K562 (cell line): ENCODE measurements around the gene SSBP2. TPM values are rescaled to one million over a fixed set of nuclear protein-coding genes. Genes with fewer than 3 reads are reported as not detected.

ENCODE experiments used
- ATAC-seq: fragments of 200-7000 bp; cut with Tn5 transposase; 3 replicates; pipeline ENCODE4 v1.9.1; 2020; ENCODE audit warnings: moderate library complexity
- BruUV-seq: library from RNA; stranded (reverse); fragments of 400-500 nt; replicated peaks from 2 replicates; lab custom pipeline; 2021; lab: Mats Ljungman, UMichigan
- CTCF ChIA-PET: fragments of 300-600 bp; formaldehyde crosslinking; extraction: SDS; loops from one replicate; lab custom pipeline; 2021; ENCODE audit warnings: low intra/inter-chr PET ratio; lab: Yijun Ruan, JAX
- POLR2A ChIA-PET: fragments of 300-600, 350-650 bp; sonication (Branson Sonifier 250); formaldehyde crosslinking; extraction: SDS; loops from one replicate; lab custom pipeline; 2021; ENCODE audit warnings: antibody characterized with exemption, inconsistent platforms; lab: Yijun Ruan, JAX
- DNase-seq, 4 experiments: peaks; one replicate each; pipeline versions ENCODE4 v3.0.0 to v3.0.0-alpha.2; 2011 to 2018; ENCODE audit warnings: low spot score in 3 of 4, mixed read lengths in 3 of 4; ENCODE audit errors: extremely low read depth in 1 of 4
- FAIRE-seq: peaks from 2 replicates; lab custom pipeline; 2011; peaks lifted over from hg19 to GRCh38; lab: Jason Lieb, UNC
- H2AFZ ChIP-seq: 2 replicates; pipeline ENCODE4 v1.6.0; 2011; ENCODE audit warnings: low read depth, low read length, control low read depth, inconsistent platforms
- H3K27ac ChIP-seq: fragments of 200-600 bp; 3 replicates; pipeline ENCODE4 v1.8.0; 2011; ENCODE audit warnings: low read depth, mild to moderate bottlenecking, control low read depth, inconsistent platforms, low read length, moderate library complexity, mixed read lengths; ENCODE audit errors: extremely low read depth
- H3K27me3 ChIP-seq, 2 experiments: fragments of 300-600 bp in 1 of 2; 2 replicates in 1 of 2; 3 replicates in 1 of 2; pipeline versions ENCODE4 v1.6.0 to v1.8.0; 2011; ENCODE audit warnings: inconsistent platforms in 2 of 2, low read length in 2 of 2, mild to moderate bottlenecking in 1 of 2, mixed read lengths in 1 of 2, moderate library complexity in 1 of 2; ENCODE audit not compliant: control insufficient read depth in 2 of 2, insufficient read depth in 2 of 2
- H3K36me3 ChIP-seq: fragments of 300-600 bp; 3 replicates; pipeline ENCODE4 v1.8.0; 2011; ENCODE audit warnings: mild to moderate bottlenecking, low read length, inconsistent platforms; ENCODE audit not compliant: control insufficient read depth, insufficient read depth
- H3K4me1 ChIP-seq, 2 experiments: fragments of 200-600 bp in 1 of 2; replicated peaks in 1 of 2; 2 replicates in 1 of 2; 3 replicates in 1 of 2; pipeline versions ENCODE4 v1.5.1 to v1.8.0; 2011; ENCODE audit warnings: inconsistent platforms in 2 of 2, low read length in 2 of 2, mild to moderate bottlenecking in 1 of 2, mixed read lengths in 1 of 2, moderate library complexity in 1 of 2; ENCODE audit not compliant: control insufficient read depth in 2 of 2, insufficient read depth in 2 of 2
- H3K4me2 ChIP-seq: 2 replicates; pipeline ENCODE4 v1.6.1; 2011; ENCODE audit warnings: low read length, control low read depth, inconsistent platforms, mixed read lengths; ENCODE audit not compliant: insufficient read depth
- H3K4me3 ChIP-seq: fragments of 200-600 bp; sonication (generic), shearing (Covaris generic); 2 replicates; pipeline ENCODE4 v1.5.1; 2016; ENCODE audit warnings: control low read depth, inconsistent platforms
- H3K79me2 ChIP-seq: fragments of 200-600 bp; 3 replicates; pipeline ENCODE4 v1.8.0; 2011; ENCODE audit warnings: low read length, inconsistent platforms; ENCODE audit not compliant: control insufficient read depth, insufficient read depth
- H3K9ac ChIP-seq, 2 experiments: 2 replicates each; pipeline versions ENCODE4 v1.6.0 to v1.6.1; 2011; ENCODE audit warnings: low read depth in 2 of 2, low read length in 2 of 2, control low read depth in 1 of 2, inconsistent platforms in 1 of 2, mild to moderate bottlenecking in 1 of 2, mixed read lengths in 1 of 2; ENCODE audit not compliant: insufficient read depth in 1 of 2
- H3K9me1 ChIP-seq: one replicate; pipeline ENCODE4 v1.6.0; 2011; ENCODE audit warnings: inconsistent platforms, mild to moderate bottlenecking, low read length, moderate library complexity; ENCODE audit not compliant: control insufficient read depth, insufficient read depth
- H3K9me3 ChIP-seq: replicated peaks from 2 replicates; pipeline ENCODE4 v1.5.1; 2011; ENCODE audit warnings: low read depth, low read length, inconsistent platforms; ENCODE audit not compliant: control insufficient read depth, insufficient read depth
- H4K20me1 ChIP-seq: replicated peaks from 2 replicates; pipeline ENCODE4 v1.6.1; 2011; ENCODE audit warnings: low read length, inconsistent platforms, mixed read lengths; ENCODE audit not compliant: control insufficient read depth, insufficient read depth
- ARNT ChIP-seq, 2 experiments: fragments of 450-650 bp; IDR thresholded peaks; 2 replicates each; pipeline ENCODE4 v1.6.1; 2016; ENCODE audit warnings: mild to moderate bottlenecking in 1 of 2
- ETS2 ChIP-seq: IDR thresholded peaks from 2 replicates; pipeline ENCODE4 v1.6.1; 2016; ENCODE audit warnings: borderline replicate concordance, missing genetic modification characterization, mild to moderate bottlenecking, moderate library complexity, missing compliant biosample characterization; ENCODE audit not compliant: poor library complexity, severe bottlenecking
- GTF2F1 ChIP-seq: IDR thresholded peaks from 2 replicates; pipeline ENCODE4 v1.6.1; 2011; ENCODE audit warnings: low read depth, low read length, improper control_type of control experiment
- HDAC1 ChIP-seq, 2 experiments: fragments of 450-650 bp; IDR thresholded peaks; 2 replicates each; pipeline ENCODE4 v1.6.1; 2016 to 2017; ENCODE audit warnings: inconsistent platforms in 1 of 2, mild to moderate bottlenecking in 1 of 2, moderate library complexity in 1 of 2
- KLF10 ChIP-seq: fragments of 250-450 bp; sonication (Bioruptor Pico); IDR thresholded peaks from 2 replicates; pipeline ENCODE4 v1.6.1; 2021; ENCODE audit warnings: matching md5 sums
- MIER1 ChIP-seq: fragments of 450-650 bp; IDR thresholded peaks from 2 replicates; pipeline ENCODE4 v1.6.1; 2016; ENCODE audit warnings: antibody characterized with exemption, mild to moderate bottlenecking, low read depth
- RAD51 ChIP-seq: fragments of 450-650 bp; IDR thresholded peaks from 2 replicates; pipeline ENCODE4 v1.7.1; 2016; ENCODE audit warnings: low read depth, mild to moderate bottlenecking, borderline replicate concordance
- SP2 ChIP-seq: IDR thresholded peaks from 2 replicates; pipeline ENCODE4 v1.6.1; 2011; ENCODE audit warnings: mild to moderate bottlenecking, low read depth, low read length, moderate library complexity; ENCODE audit not compliant: poor library complexity, severe bottlenecking; ENCODE audit errors: extremely low read depth
- UBTF ChIP-seq, 2 experiments: IDR thresholded peaks; 2 replicates each; pipeline ENCODE4 v1.6.1; 2012; ENCODE audit warnings: improper control_type of control experiment in 2 of 2, low read depth in 2 of 2, low read length in 2 of 2, borderline replicate concordance in 1 of 2
- ZNF197 ChIP-seq: fragments of 200-800 bp; sonication (Bioruptor generic); IDR thresholded peaks from 2 replicates; pipeline ENCODE4 v1.6.1; 2016; ENCODE audit warnings: low read depth, missing genetic modification characterization, missing compliant biosample characterization
- ZNF212 ChIP-seq: fragments of 450-650 bp; formaldehyde crosslinking; IDR thresholded peaks from 2 replicates; pipeline ENCODE4 v1.4.0; 2020; ENCODE audit warnings: mild to moderate bottlenecking
- WGBS: fragments of 100-300 bp; shearing (Covaris generic); methylation state at CpG from one replicate; pipeline ENCODE4 v1.1.6; 2016; ENCODE audit warnings: low coverage, mixed read lengths; ENCODE audit not compliant: insufficient coverage; ENCODE audit errors: missing lambda C conversion rate; 5-methylcytosine and 5-hydroxymethylcytosine counted together
- in situ Hi-C: fragments of 300-500 bp; cut with MboI; formaldehyde crosslinking; loops from 4 replicates; pipeline ENCODE4 v1.15.0; 2018; ENCODE audit warnings: inconsistent platforms, mixed read lengths
- intact Hi-C: fragments of 100-400 bp; cut with micrococcal nuclease; formaldehyde crosslinking; loops from 2 replicates; pipeline ENCODE4 v1.14.2; 2022
- polyA plus RNA-seq, 8 experiments: library from polyadenylated mRNA; depleted of rRNA in 4 of 8; stranded (reverse) in 5 of 8; unstranded in 3 of 8; fragments of >200 nt; fragmentation: Nextera tagmentation in 2 of 8; fragmentation: Illumina TruSeq in 1 of 8; extraction: Ambion mirVana in 2 of 8; extraction: Trizol in 1 of 8; gene quantifications; 2 replicates each; pipeline versions ENCODE4 v1.2.1 to v1.2.3, GENCODE V29; 2011 to 2014; ENCODE audit warnings: inconsistent platforms in 1 of 8, missing spikeins in 1 of 8
- total RNA-seq, 7 experiments: library from RNA; depleted of rRNA in 6 of 7; stranded (reverse); fragments of >200 nt in 6 of 7; fragmentation: Illumina TruSeq in 2 of 7; extraction: Trizol in 2 of 7; gene quantifications; 2 replicates each; pipeline versions ENCODE4 v1.2.1 to v1.2.3, GENCODE V29; 2011 to 2021; ENCODE audit warnings: low replicate concordance in 1 of 7
- TF ChIP-seq, protein P1 (sequence below): sonication (generic); formaldehyde crosslinking; IDR thresholded peaks from 2 replicates; pipeline ENCODE4 v1.8.1; 2023; ENCODE audit warnings: missing genetic modification reagents, mild to moderate bottlenecking, borderline replicate concordance
- TF ChIP-seq, protein P2 (sequence below): sonication (generic); formaldehyde crosslinking; IDR thresholded peaks from 2 replicates; pipeline ENCODE4 v1.8.0; 2022; ENCODE audit warnings: mild to moderate bottlenecking, low read depth, missing genetic modification reagents

SSBP2 gene
- total and polyA plus RNA-seq, 9 of the 15 experiments (the other 6 are each of a cell fraction or from before 2014, with no cell fraction given), result 22.3 to 133 (median 42.1) TPM

- no peak for TF ChIP-seq KLF10 (CRISPR knock-in tag)
- no peak for TF ChIP-seq ETS2 (tag)
- no peak for TF ChIP-seq ZNF212 (CRISPR knock-in tag)
- TF ChIP-seq, protein P1, sequence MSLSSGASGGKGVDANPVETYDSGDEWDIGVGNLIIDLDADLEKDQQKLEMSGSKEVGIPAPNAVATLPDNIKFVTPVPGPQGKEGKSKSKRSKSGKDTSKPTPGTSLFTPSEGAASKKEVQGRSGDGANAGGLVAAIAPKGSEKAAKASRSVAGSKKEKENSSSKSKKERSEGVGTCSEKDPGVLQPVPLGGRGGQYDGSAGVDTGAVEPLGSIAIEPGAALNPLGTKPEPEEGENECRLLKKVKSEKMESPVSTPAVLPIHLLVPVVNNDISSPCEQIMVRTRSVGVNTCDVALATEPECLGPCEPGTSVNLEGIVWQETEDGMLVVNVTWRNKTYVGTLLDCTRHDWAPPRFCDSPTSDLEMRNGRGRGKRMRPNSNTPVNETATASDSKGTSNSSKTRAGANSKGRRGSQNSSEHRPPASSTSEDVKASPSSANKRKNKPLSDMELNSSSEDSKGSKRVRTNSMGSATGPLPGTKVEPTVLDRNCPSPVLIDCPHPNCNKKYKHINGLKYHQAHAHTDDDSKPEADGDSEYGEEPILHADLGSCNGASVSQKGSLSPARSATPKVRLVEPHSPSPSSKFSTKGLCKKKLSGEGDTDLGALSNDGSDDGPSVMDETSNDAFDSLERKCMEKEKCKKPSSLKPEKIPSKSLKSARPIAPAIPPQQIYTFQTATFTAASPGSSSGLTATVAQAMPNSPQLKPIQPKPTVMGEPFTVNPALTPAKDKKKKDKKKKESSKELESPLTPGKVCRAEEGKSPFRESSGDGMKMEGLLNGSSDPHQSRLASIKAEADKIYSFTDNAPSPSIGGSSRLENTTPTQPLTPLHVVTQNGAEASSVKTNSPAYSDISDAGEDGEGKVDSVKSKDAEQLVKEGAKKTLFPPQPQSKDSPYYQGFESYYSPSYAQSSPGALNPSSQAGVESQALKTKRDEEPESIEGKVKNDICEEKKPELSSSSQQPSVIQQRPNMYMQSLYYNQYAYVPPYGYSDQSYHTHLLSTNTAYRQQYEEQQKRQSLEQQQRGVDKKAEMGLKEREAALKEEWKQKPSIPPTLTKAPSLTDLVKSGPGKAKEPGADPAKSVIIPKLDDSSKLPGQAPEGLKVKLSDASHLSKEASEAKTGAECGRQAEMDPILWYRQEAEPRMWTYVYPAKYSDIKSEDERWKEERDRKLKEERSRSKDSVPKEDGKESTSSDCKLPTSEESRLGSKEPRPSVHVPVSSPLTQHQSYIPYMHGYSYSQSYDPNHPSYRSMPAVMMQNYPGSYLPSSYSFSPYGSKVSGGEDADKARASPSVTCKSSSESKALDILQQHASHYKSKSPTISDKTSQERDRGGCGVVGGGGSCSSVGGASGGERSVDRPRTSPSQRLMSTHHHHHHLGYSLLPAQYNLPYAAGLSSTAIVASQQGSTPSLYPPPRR (CRISPR knock-in tag), result no peak
Observed at GRCh38 chr5:81767097-81767496, 16.2 kb upstream of the SSBP2 start (continued).

DNA sequence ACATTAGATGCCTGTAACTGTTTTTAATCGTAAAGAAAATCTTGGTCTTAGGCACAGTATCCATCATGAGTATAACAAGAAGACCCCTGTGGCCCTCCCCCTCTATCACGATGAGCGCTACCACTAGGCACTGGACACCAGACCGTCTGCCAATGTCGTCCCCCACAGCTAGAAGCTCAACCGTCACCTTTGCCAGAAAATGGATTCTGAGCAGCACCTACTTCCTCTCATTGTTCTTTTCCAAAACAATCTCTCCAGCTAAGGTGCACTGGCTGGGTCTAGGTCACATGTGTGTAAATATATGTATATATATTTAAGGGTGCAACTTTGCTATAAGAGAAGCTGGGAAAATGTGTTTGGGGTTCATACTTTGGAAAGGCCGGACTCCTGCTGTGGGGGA, 15.7 kb upstream of the SSBP2 start:
- WGBS, result 98% methylated on average over 7 of the region's 7 CpGs
- H3K4me1 ChIP-seq, result peaks cover 0 to 21% of the 10 kb centered on the region in 2 experiments; a peak in 3 of 5 replicates
- H3K4me3 ChIP-seq, result no peak overlapping the region
- no peaks in the 10 kb centered on the region; the same call in 2 of the 3 replicates for H3K36me3 ChIP-seq
- H3K27ac ChIP-seq, result no peak overlapping the region
- FAIRE-seq (no peak), DNase-seq (no peak), ATAC-seq (no peak)
- H3K9me3 ChIP-seq, result no peaks in the 10 kb centered on the region
- ChIA-PET POLR2A (interaction anchor here (1.0 kb wide), 1 partner anchor 15 kb away, joined by 3 read pairs; the partner anchor contains the start of gene SSBP2), CTCF (no interaction called here)
- H3K79me2 ChIP-seq, result no peaks in the 10 kb centered on the region
- no peak overlapping the region for H3K4me2 ChIP-seq
- no peaks in the 10 kb centered on the region for H3K27me3 ChIP-seq
- no TSS peak for BruUV-seq
- H4K20me1 ChIP-seq, result no peaks in the 10 kb centered on the region
- H3K9me1 ChIP-seq, result no peaks in the 10 kb centered on the region
- H2AFZ ChIP-seq, result no peak overlapping the region
- in situ Hi-C loops, result no loop called here
- H3K9ac ChIP-seq, result no peak overlapping the region
- intact Hi-C loops, result no loop called here
- no peak for TF ChIP-seq ARNT (IDR thresholded peaks at IDR 0.05)
- TF ChIP-seq HDAC1 (IDR thresholded peaks at IDR 0.05), result no peak
- no peak for TF ChIP-seq UBTF (IDR thresholded peaks at IDR 0.05; ENCODE audit: borderline replicate concordance in 1 of 2, low read depth in 2 of 2, low read length in 2 of 2)
- no peak for TF ChIP-seq RAD51
- TF ChIP-seq GTF2F1, result no peak
- no peak for TF ChIP-seq MIER1
- TF ChIP-seq SP2, result no peak
- TF ChIP-seq, protein P2, sequence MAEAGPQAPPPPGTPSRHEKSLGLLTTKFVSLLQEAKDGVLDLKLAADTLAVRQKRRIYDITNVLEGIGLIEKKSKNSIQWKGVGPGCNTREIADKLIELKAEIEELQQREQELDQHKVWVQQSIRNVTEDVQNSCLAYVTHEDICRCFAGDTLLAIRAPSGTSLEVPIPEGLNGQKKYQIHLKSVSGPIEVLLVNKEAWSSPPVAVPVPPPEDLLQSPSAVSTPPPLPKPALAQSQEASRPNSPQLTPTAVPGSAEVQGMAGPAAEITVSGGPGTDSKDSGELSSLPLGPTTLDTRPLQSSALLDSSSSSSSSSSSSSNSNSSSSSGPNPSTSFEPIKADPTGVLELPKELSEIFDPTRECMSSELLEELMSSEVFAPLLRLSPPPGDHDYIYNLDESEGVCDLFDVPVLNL (CRISPR knock-in tag), result no peak
- TF ChIP-seq ZNF197 (CRISPR knock-in tag), result no peak
